HepG2 (cell line): ENCODE results near the gene SULT4A1. TPM values are rescaled to one million over a fixed set of nuclear protein-coding genes. Genes with fewer than 3 reads are reported as not detected.

Experiments
- BRCA1 ChIP-seq: sonication (generic); formaldehyde crosslinking; IDR thresholded peaks from 2 replicates; pipeline ENCODE4 v1.4.0; 2020; ENCODE audit warnings: missing genetic modification reagents
- CSRNP2 ChIP-seq: sonication (generic); formaldehyde crosslinking; conservative IDR thresholded peaks from 2 replicates; pipeline ENCODE4 v1.8.0; 2022; ENCODE audit warnings: low read depth, missing genetic modification reagents
- E2F1 ChIP-seq: sonication (generic); formaldehyde crosslinking; IDR thresholded peaks from 2 replicates; pipeline ENCODE4 v1.5.0; 2020; ENCODE audit warnings: missing genetic modification reagents
- HES4 ChIP-seq: sonication (generic); formaldehyde crosslinking; IDR thresholded peaks from 2 replicates; pipeline ENCODE4 v1.9.0; 2021; ENCODE audit warnings: mild to moderate bottlenecking, missing genetic modification reagents, borderline replicate concordance
- ISL2 ChIP-seq: sonication (generic); formaldehyde crosslinking; IDR thresholded peaks from 2 replicates; pipeline ENCODE4 v1.5.0; 2020; ENCODE audit warnings: missing genetic modification reagents
- JARID2 ChIP-seq: sonication (generic); formaldehyde crosslinking; IDR thresholded peaks from 2 replicates; pipeline ENCODE4 v1.8.1; 2023; ENCODE audit warnings: missing genetic modification reagents, inconsistent platforms; ENCODE audit not compliant: insufficient replicate concordance
- KDM3A ChIP-seq: IDR thresholded peaks from 2 replicates; pipeline ENCODE4 v1.6.1; 2018; ENCODE audit warnings: low read depth, missing compliant biosample characterization
- MAX ChIP-seq: IDR thresholded peaks from 2 replicates; pipeline ENCODE4 v1.6.1; 2012; ENCODE audit warnings: inconsistent platforms
- MEIS2 ChIP-seq: sonication (generic); formaldehyde crosslinking; IDR thresholded peaks from 2 replicates; pipeline ENCODE4 v1.9.0; 2021; ENCODE audit warnings: mild to moderate bottlenecking, missing genetic modification reagents
- NCOA1 ChIP-seq: sonication (generic); formaldehyde crosslinking; IDR thresholded peaks from 2 replicates; pipeline ENCODE4 v1.9.0; 2021; ENCODE audit warnings: missing genetic modification reagents
- NFIB ChIP-seq: sonication (generic); formaldehyde crosslinking; IDR thresholded peaks from 2 replicates; pipeline ENCODE4 v1.9.0; 2021; ENCODE audit warnings: missing genetic modification reagents, mild to moderate bottlenecking, borderline replicate concordance
- PRDM15 ChIP-seq: sonication (generic); formaldehyde crosslinking; IDR thresholded peaks from 2 replicates; pipeline ENCODE4 v1.4.0; 2020; ENCODE audit warnings: missing genetic modification reagents
- TAF1 ChIP-seq: sonication (generic); formaldehyde crosslinking; IDR thresholded peaks from 2 replicates; pipeline ENCODE4 v1.4.0; 2020; ENCODE audit warnings: missing genetic modification reagents
- TP53 ChIP-seq: sonication (generic); formaldehyde crosslinking; conservative IDR thresholded peaks from 2 replicates; pipeline ENCODE4 v1.4.0; 2020; ENCODE audit warnings: missing genetic modification reagents
- ZBTB44 ChIP-seq: sonication (generic); formaldehyde crosslinking; IDR thresholded peaks from 2 replicates; pipeline ENCODE4 v1.4.0; 2020; ENCODE audit warnings: missing genetic modification reagents
- ZNF276 ChIP-seq: sonication (generic); formaldehyde crosslinking; IDR thresholded peaks from 2 replicates; pipeline ENCODE4 v1.4.0; 2020; ENCODE audit warnings: mild to moderate bottlenecking, low read depth, missing genetic modification reagents
- ZNF333 ChIP-seq: sonication (generic); formaldehyde crosslinking; IDR thresholded peaks from 2 replicates; pipeline ENCODE4 v1.4.0; 2020; ENCODE audit warnings: mild to moderate bottlenecking, missing genetic modification reagents, borderline replicate concordance
- polyA plus RNA-seq, 8 experiments: library from polyadenylated mRNA; depleted of rRNA in 3 of 8; stranded (reverse) in 7 of 8; unstranded in 1 of 8; fragments of >200 nt; fragmentation: Illumina TruSeq in 4 of 8; extraction: Trizol in 4 of 8; gene quantifications; 2 replicates each; pipeline versions ENCODE4 v1.2.1 to v1.2.3, GENCODE V29; 2011 to 2016; ENCODE audit warnings: low read depth in 4 of 8, missing spikeins in 1 of 8, mixed read lengths in 1 of 8; ENCODE audit not compliant: insufficient read depth in 1 of 8
- total RNA-seq, 5 experiments: library from RNA; depleted of rRNA; stranded (reverse); fragments of >200 nt; fragmentation: Illumina TruSeq; extraction: Trizol; gene quantifications; 2 replicates each; pipeline ENCODE4 v1.2.3, GENCODE V29; 2016; ENCODE audit warnings: low read depth in 1 of 5

The SULT4A1 gene
- total and polyA plus RNA-seq, 2 of the 13 experiments (the other 11 are each of a cell fraction or from before 2014, with no cell fraction given) = not detected

- TF ChIP-seq ZNF276 (CRISPR knock-in tag) (0 out of 2 replicates have a peak, but pooled peaks have one; percentile 36), HES4 (CRISPR knock-in tag) (peak; percentile 71; the same call in 1 of the 2 replicates), TAF1 (CRISPR knock-in tag) (no peak), MEIS2 (CRISPR knock-in tag) (peak; percentile 79), CSRNP2 (CRISPR knock-in tag) (no peak), ZBTB44 (peak; percentile 86; the same call in 1 of the 2 replicates), E2F1 (peak; percentile 41; the same call in 1 of the 2 replicates), ZNF333 (CRISPR knock-in tag) (no peak), NFIB (CRISPR knock-in tag) (no peak), PRDM15 (CRISPR knock-in tag) (no peak), NCOA1 (CRISPR knock-in tag) (no peak), BRCA1 (CRISPR knock-in tag) (peak; percentile 87; the same call in 1 of the 2 replicates), KDM3A (CRISPR knock-in tag) (no peak), ISL2 (peak; percentile 45; the same call in 1 of the 2 replicates), TP53 (CRISPR knock-in tag) (no peak), MAX (no peak), JARID2 (CRISPR knock-in tag) (no peak)
These were observed 5.7 kb upstream of the SULT4A1 start (continued) for GRCh38 chr22:43867839-43868635.
